GM19372 (cell line): Measurements from ENCODE around the gene MAD1L1.

Source experiments
- ATAC-seq: cut with Tn5 transposase; IDR thresholded peaks from one replicate; pipeline ENCODE4 v1.9.1; 2021; ENCODE audit warnings: mild to moderate bottlenecking, low read depth, moderate library complexity; ENCODE audit not compliant: unreplicated experiment

Gene MAD1L1

DNA sequence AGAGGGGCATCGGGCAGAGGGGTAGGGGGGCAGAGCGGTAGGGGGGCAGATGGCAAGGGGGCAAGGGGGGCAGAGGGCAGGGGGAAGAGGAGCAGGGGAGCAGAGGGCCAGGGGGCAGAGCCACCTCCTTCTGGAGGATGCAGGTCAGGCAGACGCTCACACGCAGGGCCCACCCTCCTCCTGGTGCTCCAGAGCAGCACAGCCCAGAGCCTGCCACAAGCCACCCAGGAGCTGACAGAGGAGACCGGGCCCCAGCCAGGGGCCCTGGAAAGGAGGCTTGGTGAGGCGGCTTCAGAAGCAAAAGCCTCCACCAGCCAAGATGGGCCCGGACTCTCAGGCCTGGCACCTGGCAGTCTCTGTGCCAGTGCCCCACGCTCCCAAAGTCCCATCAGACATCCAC is 13.1 kb downstream of the MAD1L1 start:
- no peak for ATAC-seq

DNA sequence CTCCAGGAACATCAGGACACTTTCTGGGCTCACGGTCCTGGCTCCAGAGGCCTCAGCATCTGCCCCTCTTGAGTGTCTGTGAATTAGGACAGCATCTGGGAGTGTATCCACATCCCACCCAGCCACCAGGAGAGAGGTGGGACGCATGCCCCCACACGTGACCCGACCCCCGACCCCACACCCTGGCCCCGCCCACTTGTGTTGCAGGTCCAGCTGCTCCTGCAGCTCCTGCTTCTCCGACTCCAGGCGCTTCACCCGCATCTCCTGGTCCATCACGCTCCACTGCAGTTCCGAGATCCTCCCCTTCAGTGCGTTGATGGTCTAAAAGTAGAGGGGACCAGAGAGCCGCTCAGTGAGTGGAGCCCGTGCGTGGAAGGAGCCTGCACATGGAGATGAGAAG is 13.6 kb downstream of the MAD1L1 start:
- no peak for ATAC-seq

DNA sequence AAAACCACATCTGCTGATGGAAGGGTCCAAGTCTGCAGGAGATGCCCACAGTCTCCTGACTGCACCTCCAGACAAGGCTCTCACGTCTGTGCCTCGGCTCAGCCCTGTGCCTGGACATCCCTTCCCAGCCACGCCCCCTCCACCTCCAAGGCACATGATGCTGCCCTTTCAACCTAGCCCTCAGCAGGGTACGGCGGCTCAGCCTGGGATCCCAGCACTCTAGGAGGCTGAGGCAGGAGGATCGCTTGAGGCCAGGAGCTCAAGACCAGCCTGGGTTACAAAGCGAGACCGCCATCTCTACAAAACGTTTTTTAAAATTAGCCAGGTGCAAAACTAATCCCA is 14.3 kb downstream of the MAD1L1 start:
- no peak for ATAC-seq

DNA sequence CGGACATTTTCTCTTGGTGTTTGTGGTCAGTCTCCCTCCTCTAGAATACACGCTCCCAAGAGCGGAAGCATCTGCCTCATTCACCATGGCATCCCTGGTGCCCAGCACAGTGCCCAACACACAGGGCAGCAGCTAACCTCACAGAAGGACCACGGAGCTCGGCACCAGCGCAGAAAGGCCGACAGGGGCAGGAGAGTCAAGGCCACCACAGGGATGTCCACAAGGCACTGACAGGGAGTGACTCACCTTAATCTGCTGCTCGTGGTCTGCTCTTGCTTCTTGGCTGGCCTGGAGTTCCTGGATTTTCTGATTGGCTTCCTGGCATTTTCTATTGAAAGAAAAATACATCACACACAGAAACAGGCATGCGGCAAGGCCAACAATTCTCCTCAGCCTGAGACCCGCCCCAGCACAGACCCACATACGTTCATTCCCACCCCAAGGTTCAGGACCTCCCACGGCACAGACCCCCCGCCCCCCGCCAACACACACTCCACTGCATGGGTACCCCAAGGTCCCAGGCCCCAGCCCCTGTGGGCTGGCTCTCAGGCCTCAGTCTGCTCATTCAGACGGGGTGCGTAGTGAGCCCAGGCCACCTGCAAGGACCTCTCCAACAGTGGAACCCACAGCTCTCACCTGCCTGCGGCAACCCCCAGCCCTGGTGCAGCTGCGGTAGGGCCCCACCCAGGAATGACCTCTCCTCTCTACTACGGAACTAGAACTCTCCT is 14.9 kb downstream of the MAD1L1 start:
- no peak for ATAC-seq

DNA sequence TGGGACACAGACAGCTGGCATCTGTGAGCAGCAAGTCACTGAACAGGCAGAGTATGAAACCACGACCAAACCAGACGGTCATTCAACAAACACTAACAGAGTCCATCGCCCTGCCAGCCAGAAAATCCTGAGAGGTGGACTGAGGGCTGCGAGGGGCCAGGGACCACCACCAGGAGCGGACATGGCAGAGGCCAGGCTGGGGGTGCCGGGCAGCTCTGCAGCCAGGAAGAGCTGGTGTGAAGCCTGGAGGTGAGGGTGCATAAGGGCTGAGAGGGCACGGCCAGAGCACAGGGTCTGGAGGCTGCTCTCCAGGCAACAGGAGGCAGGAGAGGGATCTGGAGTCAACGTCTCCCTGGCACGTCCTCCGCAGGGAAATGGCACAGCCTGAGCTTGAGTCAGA is 15.5 kb downstream of the MAD1L1 start:
- no peak for ATAC-seq

DNA sequence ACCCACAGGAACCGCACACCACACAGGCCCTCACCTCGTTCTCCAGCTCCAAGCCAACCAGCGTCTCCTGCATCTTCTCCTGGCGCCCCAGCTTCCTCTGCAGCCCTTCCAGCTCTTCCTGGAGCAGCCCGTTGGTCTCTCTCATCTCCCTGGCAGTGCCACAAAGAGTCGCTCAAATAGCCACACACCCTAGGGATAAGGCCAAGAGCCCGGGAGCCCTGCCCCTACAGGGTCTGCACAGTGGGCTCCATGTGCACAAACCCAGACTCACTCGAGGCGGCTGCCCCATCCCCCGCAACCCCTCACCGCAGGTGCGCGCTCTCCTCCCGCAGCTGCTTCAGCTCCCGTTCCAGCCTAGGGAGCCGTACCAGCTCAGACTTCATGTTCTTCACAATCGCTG is 16.9 kb downstream of the MAD1L1 start:
- ATAC-seq = no peak

DNA sequence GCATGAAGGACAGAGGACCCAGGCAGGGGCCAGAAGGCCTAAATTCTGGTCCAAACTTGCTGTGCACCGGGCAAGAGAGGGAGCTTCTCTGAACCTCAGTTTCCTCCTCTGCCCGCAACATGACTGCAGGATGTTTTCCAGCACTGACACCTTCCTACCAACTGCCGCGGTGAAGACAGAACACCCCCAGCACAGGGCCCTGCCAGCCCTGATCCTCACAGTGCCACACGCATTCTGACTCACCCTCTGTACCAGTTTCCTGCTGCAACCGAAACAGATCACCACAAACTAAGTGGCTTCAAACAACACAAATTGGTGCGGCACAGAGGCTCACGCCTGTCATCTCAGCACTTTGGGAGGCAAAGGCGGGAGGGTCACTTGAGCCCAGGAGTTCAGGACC is 18.1 kb downstream of the MAD1L1 start:
- ATAC-seq = no peak

DNA sequence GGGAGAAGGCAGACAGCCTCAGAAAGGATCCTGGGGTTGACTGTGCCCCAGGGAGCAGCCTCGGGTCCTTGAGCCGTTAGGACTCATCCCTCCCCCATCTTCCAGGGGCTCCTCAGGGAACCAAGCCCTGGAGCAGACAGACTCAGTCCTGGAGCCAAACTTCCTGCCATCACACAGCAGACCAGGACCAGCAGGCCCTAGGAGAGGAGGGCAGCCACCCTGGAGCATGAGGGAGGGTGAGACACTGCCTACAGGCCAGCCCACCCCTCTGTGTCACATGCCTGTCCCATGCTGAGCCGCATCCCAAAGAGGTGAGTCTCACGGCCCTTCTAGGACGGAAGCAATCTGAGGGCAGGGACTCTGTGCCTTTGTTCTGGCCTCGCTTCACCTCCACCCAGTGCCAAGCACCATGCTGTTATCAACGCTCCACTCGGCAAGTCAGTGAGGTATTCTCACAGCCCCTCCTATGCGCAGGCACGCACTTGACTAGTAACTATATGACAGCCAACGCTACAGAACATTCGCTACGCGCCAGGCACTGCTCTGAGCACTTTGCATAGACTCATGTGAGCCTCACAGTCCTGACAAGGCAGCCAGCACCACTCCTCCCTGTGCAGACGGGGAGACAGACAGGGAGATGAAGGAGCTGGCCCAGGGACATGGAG is 19.1 kb downstream of the MAD1L1 start:
- no peak for ATAC-seq

DNA sequence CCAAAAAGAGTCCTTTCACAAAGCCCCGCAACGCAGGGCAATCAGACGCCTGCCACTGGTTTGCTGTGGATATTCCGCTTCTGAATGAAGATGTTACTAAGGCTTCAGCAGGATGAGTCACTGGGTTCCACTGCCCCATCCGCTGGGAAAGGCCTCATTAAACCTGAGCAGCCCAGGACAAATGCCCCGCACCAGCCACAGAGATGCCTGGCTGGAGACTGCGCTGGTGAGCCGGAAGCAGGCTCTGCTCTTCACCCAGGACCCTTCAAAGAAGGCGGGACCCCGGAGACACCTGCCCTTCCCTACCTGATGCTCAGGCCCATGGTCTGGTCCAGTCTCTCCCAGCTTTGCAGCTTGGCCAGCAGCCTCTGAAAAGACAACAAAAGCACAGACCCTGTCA is 19.8 kb downstream of the MAD1L1 start:
- ATAC-seq = no peak

DNA sequence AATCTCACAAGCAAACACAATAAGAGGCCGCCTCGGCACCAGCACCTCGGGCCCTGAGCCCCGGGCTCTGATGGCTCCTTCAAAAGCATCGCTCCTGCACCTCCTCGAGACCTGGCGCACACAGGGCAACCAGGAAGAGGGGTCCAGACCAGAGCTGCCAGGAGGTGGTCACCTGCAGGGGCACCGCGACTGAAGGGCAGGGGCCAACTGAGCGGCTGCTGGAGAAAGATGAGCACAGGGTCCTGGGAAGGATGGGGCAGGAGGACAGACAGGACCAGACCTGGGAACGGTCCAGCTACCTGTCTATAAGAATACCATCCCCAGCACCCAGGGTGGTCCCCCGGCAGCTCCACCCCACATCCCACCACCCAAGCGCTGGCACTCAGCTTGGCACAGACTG is 20.8 kb downstream of the MAD1L1 start:
- ATAC-seq = no peak

DNA sequence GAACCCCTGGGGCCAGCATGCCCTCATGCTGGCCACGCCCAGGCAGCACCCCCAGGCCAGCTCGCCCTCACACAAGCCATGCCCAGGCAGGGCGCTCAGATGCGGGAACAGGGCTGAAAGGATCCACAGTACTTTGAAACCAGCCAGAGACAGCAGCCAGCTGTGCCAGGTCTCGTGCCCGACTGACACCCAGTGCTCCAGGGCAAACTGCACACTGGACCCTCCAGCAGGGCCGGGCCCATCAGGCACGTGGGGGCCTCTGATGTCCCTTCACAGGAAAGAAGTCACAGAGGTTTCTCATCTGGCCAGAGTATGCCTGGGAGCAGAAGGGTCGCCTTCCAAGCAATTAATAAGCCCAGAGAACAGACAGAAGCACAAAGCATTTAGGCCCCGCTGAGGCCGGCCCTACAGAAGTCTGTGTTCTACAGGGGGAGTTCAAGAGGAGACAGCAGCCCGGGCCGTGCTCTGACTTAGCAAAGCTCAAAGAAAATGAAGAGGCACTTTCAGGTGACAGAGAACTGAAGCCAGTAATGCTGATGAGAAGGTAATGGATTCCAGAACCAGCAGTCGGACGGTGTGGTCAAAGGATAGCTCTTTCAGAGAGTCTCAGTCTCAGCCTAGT is 21.4 kb downstream of the MAD1L1 start:
- no peak for ATAC-seq

DNA sequence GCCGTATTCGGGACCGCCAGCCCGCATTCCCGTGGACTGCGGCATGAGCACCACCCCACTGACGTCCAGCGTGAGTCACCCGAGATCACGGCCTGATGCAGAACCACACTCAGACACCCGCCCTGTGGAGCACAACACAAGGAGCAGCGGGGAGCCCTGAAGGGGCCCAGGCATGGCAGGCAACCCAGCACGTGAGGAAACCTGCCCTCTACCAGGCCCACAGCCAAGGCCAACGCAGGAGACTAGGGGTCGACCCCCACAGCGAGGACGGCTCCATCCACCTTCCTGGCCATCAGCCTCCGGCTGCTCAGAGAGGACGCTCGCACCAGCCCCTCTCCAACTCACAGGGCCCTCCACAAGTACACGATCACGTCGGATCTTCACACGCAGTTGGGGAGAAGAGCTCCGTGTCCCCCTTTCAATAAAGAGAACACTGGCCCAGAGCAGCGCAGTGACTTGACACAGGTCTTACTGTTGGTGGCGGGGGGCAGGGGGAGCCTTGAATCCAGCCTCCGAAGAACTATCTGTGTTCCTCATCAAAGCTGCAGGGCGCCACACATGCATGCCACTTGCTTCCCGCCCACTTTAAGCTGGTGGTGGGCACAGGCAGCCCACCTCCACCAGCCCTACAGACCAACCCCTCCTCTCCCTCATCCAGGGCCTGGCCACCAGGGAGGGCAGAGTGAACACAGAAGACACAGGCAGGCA is 22.0 kb downstream of the MAD1L1 start:
- no peak for ATAC-seq

DNA sequence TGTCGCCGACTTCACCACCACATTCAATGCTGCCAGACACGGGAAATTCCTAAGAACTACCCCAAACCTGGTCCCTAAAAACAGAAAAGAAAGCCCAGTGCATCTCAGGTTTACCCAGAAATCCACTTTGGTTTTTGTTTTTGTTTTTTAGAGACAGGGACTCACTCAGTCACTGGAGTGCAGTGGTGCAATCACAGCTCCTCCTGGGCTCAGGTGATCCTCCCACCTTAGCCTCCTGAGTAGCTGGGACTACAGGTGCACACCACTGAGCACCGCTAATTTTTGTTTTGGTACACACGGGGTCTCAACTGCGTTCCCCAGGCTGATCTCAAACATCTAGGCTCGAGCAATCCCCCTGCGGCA is 22.8 kb downstream of the MAD1L1 start:
- no peak for ATAC-seq

DNA sequence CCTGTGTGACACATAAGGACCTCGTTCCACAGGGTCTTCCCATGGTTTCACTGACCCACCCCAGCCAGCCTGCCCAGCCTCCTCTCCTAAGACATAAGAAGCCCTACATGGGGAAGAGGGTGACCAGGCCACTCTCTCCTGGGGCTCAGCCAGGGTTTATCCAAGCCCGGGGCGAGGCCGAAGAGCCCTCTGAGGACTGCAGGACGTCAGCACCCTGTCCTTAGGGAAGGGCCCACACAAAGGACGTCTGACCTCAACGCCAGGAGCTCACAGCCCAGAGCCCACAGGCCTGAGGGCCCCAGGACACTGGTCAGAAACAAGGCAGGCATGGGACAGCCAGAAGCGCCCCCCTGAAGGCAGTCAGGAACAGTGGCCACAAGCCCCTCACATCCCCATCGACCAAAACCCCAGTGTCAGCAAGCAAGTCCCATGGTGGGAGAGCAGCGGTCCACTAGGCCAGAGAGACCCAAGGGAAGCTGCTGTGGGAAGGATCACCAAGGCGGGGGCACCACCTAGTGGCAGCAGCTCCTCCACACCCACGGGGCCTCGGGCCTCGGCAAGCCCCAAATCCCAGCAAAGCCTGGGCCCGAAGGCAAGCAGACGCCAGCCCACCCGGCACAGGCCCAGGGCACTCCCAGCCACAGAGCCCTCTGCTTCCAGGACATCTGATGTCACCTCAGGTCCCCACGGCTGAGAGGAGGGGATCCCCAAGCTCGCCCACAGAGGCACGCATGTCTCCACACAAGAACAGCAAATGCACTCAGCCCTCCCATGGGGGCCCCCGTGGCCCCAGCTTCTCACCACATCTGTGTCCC is 23.4 kb downstream of the MAD1L1 start:
- ATAC-seq = peak; percentile 70

DNA sequence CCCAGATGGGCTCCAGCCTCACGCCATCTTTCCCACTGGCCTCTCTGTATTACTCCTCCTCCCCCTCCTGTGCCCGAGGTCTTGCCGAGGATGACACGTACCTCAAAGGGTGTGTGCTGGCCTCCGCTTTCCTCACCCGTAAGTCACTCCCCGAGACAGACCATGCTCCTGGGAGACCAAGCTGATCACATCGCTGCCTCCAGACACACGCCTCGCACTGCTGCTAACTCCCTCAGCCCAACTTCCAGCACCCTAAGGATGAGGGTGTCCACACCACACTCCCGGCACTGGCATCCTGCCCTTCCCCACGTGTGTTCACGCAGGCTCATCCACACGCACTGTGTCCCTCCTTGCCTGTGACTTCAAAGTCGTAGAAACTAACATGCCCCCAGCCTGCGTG is 24.0 kb downstream of the MAD1L1 start:
- no peak for ATAC-seq

DNA sequence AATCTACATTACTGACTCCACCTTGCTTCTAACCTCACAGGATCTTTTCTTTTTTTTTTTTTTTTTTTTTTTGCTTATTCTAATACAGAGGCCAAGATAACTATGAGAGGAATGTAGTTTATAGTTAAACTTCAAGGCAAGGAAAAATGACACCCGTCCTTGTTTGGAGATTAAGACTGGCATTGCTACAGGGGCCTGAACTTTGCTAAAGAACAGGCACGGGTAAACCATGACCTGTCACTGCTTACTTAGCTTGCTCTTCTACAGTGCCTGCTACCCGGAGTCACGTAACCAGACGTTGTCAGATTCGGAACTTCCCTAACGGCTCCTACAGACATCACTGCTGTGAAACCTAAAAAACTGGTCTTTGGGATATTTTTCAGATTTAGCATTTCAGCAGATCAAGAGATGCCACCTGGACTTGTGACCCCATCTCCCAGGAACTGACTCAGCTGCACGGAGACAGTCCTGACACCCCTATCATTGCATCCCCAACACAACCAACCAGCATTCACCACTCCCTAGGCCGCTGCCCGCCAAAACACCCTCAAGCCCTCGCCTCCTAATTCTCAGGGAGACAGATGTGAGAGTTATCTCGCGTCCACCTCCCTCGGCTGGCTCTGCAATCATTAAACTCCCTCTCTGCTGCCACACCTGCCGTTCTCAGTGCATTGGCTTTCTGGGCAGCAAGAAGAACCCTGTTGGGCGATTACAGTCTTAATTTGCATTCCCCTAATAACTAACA is 27.5 kb downstream of the MAD1L1 start:
- ATAC-seq = no peak

DNA sequence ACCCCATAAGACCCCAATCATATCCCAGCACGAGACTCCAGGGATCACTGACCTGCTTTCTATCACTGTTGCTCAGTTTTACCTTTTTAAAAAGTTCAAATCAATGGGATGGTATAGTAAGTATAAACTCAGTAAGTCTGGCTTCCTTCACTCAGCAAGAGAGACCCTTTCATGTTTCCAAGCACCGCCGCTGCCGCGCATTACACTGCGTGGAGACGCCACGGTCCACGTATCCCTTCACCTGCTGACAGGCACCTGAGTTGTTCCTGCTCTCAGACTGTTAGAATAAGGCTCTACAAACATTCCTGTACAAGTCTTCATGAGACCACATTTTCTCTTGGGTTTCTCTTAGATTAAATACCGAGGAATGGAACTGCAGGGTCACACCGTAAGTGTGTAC is 28.3 kb downstream of the MAD1L1 start:
- no peak for ATAC-seq

DNA sequence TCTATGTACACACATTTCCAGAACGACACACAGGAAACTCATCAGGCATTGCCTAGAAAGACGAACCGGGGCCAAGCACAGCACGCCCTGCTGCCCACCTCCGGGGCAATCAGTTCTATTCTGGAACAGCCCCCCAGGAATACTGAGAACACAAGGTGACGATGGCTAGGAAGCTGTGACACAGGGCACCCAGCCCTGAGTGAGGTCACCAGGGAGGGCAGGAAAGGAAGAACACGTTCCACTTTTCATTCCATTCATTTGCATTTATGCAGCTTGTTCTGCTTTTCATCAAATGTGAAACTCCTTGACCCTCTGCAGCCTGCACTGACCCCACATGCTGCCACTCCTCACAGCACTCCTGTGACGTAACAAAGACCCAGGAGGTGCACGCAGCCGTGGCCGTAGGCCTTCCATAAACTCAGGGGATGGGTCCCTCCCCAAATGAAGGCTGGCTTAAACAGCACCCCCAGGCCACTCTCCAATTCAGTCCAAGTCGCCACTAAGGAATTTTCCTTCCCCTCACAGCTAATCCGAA is 28.9 kb downstream of the MAD1L1 start:
- no peak for ATAC-seq

DNA sequence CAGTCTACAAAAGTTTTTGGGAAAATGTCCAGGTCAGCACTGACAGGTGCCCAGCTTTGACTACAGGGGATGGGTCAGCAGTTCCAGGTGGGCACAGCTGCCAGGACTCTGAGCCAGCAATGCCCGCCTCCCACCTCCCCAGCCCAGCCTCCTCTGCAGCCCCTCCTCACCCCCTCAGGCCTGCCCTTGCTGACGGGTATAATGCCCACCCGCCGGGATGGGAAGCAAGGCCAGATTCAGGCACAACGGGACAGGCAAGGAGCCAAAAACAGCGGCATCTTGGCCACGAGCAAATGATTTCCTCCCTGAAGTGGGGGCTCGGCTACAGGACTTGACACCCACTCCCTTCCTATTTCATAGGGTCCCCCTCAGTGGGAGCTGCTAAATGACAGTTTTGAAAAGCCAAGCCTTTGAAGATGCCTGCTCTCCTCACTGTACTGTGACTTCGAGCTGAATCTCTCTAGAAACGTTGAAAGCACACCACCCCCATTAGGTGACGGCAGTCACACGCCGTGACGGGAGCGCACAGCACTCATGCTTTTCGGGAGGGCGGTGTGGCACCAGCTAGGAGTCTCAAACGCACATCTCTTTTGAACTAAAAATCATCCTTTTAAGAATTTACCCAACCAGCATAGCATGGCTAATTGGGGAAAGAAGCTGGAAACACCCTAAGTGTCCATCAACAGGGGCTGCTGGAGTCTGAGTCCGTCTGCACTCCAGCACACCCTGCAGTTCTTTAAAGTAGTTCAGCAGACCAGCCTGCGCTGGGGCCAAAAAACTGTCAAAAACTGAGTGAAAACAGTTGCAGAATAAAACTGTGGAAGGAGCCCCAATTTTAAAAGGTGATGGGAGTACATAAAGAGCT is 29.6 kb downstream of the MAD1L1 start:
- ATAC-seq = no peak
